Measurements from ENCODE around the gene CERS6.

DNA sequence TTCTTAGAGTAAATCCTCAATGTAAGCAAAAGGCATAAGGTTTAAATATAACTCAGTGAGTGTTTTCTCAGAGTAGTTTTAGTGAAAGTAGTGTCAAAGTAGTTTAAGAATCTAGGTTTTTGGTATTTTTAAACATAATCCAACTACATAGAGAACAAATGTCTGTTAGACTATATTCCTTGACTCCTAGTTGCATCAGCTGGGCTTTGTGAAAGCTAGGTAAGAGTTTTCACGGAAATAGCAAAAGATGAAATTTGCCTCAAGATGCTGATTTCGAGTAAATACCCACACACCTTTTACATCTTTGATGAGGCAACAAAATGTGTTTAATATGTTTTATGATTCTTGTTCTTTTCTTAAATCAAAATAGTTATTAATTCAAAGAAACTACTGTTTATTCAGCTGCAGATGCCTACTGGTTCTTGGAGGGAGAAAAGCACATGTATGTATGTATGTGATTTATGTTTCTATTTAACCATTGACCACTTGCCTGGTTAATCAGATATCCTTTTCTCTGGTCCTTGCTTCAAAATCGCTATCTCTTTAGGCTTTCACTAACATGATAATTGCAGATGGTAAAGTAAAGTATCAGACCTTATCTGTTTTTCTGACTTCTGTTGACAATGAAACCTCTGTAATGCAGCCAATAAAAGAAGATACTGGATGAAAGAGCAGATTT lies 229.0 kb downstream of the CERS6 start:
- TF ChIP-seq GATA2 (IDR thresholded peaks at IDR 0.05; ENCODE audit: low read depth, low read length) (peak; percentile 67; the same call in 1 of the 2 replicates), GATA3 (IDR thresholded peaks at IDR 0.05; ENCODE audit: low read depth, low read length) (peak; percentile 86)
